ENCODE data around the gene FURIN.
"Not testable (repeated sequence)": the region's sequence is repeated elsewhere in the genome, so short reads cannot be mapped to it uniquely, and the experiment has no call there.

Gene FURIN

DNA sequence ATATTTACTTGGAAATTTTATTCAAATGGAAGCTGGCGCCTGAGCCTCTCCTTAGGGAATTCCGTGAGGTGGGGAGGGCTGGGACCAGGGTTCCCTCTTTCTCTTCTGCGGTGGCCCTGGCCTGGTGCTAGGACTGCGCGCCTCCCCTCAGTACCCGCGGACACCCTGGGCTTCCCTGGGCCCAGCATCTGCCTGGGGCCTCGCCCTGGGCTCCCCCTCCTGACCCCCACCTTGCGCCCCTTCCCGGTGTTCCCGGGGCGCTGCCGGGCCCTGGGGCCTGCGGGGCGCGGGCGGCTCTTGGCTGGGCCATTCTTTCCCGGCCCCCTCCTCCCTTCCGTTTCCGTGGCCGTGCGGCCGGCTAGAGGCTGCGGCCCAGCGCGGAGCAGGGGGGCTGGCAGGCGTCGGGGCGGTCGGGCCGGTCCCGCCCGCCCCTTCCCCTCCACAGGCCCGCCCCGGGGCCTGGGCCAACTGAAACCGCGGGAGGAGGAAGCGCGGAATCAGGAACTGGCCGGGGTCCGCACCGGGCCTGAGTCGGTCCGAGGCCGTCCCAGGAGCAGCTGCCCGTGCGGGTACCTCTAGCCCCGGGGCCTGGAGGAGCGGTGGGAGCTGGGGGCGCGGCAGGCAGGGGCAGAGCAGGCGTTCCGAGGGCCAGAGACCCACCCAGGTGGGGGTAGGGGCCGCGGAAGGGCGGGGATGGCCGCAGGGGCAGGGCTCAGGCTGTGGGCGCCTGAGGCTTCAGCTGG, 15.8 kb downstream of the FURIN start, which contains the start of gene FES:
Gene FES (plus strand): TSS at position 529 of the 743 bp plus-strand sequence. CDS start 542 bp downstream, outside the sequence.
- DNase-seq, result no peak

DNA sequence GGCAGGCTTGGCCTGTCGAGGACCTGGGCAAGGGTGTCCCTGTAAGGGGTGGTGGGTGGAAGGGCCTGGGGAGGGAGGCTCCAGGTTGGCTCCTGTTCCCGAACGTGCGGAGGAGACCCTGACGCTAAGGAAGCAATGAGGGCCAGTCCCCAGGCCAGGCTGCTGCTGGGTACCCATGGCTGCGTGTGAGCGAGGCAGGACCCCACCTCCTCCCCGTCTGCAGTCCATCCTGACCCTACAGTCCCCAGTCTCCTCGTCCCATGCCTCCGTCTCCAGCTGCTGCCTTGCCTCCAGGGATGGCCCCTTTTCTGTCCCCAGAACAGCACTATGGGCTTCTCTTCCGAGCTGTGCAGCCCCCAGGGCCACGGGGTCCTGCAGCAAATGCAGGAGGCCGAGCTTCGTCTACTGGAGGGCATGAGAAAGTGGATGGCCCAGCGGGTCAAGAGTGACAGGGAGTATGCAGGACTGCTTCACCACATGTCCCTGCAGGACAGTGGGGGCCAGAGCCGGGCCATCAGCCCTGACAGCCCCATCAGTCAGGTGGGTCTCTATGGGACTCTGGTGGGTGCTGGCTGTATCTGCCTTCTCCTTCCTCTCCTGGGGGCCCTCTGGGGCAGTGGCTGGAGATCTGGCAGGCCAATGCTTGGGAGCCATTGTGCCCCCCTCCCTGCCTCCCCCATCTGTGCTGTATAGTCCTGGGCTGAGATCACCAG, 16.5 kb downstream of the FURIN start:
- no peak for DNase-seq

DNA sequence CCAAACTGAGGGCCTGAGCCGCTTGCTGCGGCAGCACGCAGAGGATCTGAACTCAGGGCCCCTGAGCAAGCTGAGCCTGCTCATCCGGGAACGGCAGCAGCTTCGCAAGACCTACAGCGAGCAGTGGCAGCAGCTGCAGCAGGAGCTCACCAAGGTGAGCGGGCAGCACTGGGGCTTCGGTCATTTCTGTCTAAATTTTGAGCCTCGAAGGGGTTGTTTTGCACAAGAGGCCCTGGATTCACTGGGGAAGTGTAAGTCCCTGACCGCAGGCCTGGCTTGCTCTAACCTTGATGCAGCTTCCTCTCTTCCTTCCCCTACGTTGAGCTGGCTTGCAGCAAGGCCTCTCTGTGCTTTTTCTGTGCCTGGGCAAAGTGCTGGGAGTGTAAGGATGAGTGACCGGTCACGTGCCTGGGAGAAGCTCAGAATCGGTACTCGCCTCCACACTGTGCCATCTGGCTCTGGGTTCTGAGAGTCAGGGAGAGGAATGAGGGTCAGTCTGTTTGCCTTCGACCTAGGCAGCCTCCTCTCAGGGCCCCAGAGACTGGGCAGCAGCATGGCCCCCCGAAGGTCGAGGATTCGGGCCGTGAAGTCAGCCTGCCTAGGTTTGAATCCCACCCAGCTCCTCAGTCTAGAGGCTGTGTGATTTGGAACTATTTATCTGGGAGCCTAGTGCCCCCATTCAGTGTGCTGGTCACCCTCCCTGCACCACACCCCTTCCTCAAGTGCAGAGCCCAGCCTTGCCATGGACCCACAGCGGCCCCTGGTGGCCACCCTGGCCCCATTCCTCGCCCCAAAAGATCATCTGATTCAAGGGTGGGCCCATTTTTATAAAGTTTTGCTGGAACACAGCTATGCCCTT, 17.3 kb downstream of the FURIN start:
- peak; percentile 81 for DNase-seq

DNA sequence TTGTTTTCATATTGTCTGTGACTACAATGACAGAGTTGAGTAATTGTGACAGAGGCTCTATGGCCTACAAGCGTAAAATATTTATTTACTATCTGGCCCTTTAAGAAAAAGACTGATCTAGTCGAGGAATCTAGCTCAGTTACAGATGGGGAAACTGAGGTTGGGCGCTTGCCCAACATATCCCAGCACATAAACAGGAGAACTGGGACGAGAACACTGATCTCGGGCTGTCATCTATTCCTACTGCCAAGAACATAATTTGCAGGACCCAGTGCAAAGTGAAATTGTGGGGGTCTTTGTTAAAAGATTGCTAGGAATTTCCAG, 17.9 kb downstream of the FURIN start:
- DNase-seq, result no peak

DNA sequence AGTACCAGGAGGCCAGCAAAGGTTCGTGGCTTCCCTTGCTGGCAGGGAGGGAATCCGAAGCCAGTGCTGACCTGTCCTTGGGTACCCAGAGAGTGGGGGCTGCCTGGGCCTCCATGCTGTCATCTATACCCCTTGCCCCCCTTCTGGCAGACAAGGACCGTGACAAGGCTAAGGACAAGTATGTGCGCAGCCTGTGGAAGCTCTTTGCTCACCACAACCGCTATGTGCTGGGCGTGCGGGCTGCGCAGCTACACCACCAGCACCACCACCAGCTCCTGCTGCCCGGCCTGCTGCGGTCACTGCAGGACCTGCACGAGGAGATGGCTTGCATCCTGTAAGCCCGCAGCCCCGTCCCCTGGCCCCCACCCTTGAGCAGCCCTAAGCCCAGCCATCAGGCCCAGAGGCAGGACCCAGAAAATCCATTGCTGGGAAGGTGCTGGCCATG, 18.7 kb downstream of the FURIN start:
- DNase-seq, result no peak

DNA sequence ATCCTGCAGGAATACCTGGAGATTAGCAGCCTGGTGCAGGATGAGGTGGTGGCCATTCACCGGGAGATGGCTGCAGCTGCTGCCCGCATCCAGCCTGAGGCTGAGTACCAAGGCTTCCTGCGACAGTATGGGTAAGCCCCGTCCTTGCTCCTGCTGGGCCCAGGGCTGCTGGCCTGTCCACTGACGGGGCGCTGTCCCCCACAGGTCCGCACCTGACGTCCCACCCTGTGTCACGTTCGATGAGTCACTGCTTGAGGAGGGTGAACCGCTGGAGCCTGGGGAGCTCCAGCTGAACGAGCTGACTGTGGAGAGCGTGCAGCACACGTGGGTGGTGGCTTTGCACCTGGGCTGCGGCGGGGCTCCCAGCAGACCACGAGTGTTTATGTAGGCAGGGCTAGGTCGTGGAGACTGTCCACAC, 20.9 kb downstream of the FURIN start:
- no peak for DNase-seq

DNA sequence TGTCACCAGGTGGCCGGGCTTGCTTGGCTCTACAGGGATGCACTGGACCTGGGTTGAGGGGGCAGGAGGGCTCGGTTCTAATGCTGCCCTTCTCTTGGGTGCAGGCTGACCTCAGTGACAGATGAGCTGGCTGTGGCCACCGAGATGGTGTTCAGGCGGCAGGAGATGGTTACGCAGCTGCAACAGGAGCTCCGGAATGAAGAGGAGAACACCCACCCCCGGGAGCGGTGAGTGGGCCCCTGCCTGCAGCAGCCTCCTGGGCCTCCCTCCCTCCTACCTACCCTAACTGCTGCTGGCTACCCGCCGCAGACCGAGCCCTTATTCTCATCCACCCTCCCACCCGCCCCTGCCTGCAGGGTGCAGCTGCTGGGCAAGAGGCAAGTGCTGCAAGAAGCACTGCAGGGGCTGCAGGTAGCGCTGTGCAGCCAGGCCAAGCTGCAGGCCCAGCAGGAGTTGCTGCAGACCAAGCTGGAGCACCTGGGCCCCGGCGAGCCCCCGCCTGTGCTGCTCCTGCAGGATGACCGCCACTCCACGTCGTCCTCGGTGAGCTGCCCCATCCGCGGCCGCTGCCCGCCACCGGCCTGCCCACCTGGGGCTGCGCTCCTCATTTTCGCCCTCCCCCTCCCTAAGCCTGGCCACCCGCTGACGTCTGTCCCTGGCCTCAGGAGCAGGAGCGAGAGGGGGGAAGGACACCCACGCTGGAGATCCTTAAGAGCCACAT, 21.5 kb downstream of the FURIN start:
- DNase-seq, result no peak

DNA sequence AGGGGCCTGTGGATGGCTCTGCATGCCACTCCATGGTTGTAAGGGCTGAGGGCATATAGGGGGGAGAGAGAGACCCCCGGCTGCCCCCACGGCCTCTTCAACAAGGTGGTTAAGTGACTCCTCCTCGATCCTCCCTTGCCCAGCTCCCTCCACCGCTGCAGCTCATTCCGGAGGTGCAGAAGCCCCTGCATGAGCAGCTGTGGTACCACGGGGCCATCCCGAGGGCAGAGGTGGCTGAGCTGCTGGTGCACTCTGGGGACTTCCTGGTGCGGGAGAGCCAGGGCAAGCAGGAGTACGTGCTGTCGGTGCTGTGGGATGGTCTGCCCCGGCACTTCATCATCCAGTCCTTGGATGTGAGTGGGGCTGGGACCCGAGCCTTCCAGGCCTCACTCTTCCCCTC, 22.5 kb downstream of the FURIN start:
- no peak for DNase-seq

DNA sequence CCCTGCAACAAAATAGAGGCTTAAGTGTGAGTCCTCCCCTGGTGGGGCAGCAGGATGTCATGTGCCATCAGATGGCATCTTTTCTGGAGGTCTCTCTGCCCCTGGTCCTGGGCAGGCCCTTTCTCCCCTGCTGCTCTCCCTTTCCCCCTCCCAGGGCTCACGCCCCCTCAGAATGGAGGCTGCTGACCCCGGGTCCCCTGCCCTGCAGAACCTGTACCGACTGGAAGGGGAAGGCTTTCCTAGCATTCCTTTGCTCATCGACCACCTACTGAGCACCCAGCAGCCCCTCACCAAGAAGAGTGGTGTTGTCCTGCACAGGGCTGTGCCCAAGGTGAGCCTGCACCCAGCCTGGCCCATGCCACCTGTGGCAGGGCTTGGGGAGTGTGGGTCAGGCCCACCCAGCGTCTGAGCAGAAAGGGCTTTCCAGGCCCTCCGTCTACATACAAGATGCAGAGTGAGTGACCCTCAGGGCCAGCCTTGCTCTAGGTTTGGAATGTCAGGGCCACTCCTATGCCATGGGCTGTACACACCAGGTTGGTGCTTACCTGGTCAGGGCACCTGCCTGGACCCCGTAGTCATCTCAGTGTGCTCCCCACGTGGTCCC, 23.1 kb downstream of the FURIN start:
- no peak for DNase-seq

DNA sequence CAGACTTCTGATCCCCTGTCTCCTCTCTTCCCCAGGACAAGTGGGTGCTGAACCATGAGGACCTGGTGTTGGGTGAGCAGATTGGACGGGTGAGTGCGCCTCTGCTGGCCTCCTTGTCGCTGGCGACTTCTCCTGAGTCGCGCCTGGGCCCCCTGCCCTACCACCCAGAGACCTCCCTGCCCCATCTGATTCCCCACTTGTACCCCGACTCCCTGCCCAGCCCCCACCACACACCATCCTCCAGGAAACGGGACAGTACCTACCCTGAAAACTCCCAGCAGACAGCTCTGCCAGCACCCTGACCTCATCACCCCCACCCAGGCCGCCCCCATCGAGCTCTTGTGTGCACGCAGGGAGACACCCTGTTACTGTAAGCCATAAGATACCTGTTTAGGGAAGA, 23.6 kb downstream of the FURIN start:
- DNase-seq, result no peak

DNA sequence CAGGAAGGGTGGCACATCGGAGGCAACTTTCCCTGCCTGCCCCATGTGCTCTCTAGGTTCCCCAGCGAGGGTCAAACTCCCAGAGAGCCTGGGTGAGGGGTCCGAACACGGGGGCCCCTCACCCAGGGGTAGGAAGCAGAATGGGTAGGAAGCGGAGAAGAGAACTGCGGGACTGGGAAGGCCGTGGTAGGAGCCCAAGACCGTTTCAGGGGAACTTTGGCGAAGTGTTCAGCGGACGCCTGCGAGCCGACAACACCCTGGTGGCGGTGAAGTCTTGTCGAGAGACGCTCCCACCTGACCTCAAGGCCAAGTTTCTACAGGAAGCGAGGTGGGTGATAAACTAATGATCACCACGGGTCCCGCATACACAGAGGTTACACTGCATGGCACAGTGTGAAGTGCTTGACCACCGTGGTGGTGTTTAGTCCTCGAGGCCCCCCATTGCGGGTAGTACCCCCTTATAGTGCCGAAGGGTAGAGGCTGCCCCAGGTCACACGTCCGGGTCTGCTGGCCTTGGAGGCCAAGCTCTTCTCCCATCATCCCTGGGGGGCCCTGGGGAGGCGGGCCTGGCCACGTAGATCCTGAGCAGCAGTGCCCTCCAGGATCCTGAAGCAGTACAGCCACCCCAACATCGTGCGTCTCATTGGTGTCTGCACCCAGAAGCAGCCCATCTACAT, 24.2 kb downstream of the FURIN start:
- no peak for DNase-seq

DNA sequence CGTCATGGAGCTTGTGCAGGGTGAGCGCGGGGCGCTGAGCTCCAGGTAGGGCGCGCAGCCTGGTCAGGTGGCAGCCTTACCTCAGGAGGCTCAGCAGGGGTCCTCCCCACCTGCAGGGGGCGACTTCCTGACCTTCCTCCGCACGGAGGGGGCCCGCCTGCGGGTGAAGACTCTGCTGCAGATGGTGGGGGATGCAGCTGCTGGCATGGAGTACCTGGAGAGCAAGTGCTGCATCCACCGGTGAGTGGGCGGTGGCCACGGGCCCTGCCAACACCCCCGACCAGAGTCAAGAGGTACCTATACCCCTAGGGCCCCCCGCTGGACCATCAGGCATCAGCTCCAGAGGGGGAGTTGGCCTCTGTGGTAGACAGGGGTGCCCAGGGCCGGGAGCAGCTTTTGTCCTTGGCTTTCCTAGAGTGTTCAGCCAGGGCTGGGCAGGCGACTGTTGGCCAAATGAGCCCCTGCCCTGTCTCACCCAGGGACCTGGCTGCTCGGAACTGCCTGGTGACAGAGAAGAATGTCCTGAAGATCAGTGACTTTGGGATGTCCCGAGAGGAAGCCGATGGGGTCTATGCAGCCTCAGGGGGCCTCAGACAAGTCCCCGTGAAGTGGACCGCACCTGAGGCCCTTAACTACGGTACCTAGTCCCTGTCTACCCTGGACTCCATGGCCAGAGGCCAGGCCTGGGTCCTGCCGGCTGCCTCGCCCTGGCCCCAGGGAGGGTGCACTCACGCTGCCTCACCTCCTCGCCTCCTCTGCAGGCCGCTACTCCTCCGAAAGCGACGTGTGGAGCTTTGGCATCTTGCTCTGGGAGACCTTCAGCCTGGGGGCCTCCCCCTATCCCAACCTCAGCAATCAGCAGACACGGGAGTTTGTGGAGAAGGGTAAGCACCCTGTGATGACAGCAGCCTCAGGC, 25.0 kb downstream of the FURIN start:
- no peak for DNase-seq

DNA sequence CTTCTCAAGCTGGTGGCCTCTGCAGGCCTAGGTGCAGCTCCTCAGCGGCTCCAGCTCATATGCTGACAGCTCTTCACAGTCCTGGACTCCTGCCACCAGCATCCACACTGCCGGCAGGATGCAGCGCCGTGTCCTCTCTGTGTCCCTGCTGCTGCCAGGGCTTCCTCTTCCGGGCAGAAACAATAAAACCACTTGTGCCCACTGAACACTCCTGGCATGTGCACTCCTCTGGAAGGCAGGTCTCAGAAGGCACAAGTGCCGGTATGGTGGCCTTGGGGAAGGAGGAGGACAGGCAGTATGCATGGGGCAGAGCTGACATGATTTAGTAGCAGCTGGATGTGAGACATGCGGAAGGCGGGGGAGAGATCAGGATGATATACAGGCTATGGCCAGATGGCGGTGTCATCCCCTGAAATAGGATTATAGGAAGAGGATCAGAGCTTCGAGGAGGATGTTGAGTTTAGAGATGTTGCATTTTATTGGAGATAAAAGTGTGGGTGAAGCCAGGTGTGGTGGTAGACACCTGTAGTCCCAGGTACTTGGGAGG, 27.3 kb downstream of the FURIN start:
- no peak for DNase-seq

DNA sequence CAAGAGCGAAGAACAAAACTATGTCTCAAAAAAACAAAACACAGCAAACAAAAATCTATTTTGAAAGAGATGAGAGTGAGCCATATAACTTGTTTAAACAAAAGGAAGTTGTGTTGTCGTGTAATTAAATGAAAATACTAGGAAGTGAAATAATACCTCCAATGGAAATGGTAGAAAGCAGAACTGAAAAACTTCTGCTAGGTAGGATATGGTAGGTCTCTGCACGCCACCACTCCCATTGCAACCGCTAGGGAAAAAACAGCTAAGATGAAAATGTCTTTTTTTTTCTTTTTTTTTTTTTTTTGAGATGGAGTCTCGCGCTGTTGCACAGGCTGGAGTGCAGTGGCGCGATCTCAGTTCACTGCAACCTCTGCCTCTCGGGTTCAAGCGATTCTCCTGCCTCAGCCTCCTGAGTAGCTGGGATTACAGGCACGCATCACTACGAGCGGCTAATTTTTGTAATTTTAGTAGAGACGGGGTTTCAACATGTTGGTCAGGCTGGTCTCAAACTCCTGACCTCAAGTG, 28.8 kb downstream of the FURIN start:
- not testable (repeated sequence) for DNase-seq

DNA sequence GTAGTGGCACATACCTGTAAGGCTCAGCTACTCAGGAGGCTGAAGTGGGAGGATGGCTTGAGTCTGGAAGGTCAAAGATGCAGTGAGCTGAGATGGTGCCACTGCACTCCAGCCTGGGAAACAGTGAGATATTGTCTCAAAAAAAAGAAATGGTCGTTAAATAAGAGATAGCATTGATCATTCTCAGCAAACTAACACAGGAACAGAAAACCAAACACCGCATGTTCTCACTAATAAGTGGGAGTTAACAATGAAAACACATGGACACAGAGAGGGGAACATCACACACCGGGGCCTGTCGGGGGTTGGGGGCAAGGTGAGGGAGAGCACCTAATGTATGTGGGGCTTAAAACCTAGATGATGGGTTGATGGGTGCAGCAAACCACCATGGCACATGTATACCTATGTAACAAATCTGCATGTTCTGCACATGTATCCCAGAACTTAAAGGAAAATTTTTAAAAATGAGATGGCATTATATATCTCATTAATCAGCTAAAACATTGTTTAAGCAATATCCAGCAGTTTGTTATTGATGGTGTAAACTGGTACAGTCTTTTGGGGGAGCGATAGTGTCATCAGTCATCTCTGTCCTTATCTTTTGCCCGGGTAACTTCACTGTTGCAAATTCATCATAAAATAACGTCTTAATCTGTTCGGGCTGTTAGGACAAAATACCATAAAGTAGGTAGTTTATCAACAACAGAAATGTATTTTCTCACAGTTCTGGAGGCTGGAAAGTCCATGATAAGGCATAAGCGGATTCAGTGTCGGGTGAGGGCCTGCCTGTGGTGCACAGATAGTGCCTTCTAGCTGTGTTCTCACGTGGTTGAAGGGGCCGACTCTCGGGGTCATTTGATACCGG, 33.0 kb downstream of the FURIN start:
- no peak for DNase-seq

DNA sequence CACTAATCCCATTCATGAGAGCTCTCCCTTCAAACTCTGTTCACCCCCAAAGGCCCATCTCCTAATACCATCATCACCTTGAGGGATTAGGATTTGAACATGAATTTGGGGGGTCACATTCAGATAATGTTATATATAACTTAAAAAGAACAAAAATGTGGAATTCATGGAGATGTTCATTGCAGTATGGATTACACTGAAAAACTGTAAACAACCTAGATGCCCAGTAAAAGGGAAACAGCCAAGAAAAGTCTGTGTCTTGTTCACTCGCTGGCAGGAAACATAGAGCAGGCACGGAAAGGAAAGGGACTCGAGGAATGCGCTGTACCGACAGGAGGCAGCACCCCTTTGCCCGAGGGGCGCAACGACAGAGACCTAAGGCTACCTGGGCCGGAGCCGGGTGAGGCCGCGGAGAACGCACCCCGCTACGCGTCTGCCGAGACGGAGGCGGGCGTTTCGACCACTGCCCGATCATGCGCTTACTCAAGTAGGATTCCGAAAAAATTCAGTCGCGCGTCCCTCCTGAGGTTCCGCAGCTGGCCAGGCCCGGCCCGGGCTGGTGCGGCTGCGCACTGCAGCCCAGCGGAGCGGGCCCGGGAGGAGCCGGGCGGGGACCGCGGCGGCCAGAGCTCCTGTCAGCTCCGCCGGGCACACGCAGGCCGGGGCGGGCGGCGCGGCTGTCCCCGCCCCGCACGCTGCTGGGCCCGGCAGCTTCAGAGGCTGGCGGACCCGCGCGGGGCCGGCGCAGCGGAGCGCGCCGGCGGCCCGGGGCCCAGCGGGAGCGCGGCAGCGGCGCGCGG, 33.9 kb downstream of the FURIN start:
- DNase-seq, result peak; percentile 63

DNA sequence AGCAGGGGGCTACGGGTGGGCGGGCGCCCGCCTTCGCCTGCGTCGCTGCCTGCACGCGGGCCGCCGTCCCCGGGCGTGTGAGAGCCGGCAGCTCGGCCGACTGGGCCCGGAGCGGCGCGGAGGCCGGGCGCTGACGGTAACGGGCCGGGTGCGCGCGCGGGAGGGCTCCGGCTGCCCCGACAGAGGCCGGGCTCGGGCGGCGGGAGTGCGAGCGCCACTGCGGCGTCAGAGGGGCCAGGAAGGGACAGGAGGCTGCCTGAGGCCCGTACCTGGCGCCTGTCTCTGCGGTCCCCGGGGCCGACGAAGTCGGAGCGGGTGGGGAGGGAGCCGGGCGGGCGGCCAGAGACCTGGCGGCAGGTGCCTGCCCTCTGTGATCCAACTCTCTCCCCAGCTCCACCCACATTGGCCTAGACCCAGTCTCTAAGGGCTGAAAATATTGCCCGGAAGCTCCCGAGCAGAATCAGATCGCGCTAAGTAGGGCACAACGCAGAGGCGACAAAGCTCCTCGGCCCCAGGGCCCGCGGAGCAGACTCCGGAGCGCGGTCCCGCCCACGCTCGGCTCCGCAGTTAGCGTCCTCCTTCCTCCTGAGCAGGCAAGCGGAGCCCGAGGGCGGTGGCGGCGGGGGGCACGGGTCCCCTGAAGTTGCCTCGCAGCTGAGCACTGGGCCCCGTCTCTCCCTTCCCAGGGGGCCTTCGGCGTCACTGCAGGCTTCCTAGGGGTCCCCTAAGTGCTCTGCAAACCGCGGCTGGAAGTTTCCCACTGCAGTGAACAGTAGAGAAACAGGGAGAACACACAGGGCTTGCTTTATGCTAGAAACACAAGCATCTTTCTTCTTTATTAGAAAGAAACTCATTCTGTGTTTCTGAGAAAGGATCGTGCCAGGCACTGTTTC, 34.7 kb downstream of the FURIN start, which contains the start of gene MAN2A2:
Gene MAN2A2 (plus strand): TSS at position 463 of the 893 bp plus-strand sequence. CDS start 906 bp downstream, outside the sequence.
- DNase-seq, result peak; percentile 60

All from activated CD4-positive, alpha-beta T cell treated with anti-CD3 and anti-CD28 coated beads, Interleukin-2, amount 50 U/mL, for 1 hour (primary cell).